ENCODE measurements around the gene DLK1.

DLK1 gene

DNA sequence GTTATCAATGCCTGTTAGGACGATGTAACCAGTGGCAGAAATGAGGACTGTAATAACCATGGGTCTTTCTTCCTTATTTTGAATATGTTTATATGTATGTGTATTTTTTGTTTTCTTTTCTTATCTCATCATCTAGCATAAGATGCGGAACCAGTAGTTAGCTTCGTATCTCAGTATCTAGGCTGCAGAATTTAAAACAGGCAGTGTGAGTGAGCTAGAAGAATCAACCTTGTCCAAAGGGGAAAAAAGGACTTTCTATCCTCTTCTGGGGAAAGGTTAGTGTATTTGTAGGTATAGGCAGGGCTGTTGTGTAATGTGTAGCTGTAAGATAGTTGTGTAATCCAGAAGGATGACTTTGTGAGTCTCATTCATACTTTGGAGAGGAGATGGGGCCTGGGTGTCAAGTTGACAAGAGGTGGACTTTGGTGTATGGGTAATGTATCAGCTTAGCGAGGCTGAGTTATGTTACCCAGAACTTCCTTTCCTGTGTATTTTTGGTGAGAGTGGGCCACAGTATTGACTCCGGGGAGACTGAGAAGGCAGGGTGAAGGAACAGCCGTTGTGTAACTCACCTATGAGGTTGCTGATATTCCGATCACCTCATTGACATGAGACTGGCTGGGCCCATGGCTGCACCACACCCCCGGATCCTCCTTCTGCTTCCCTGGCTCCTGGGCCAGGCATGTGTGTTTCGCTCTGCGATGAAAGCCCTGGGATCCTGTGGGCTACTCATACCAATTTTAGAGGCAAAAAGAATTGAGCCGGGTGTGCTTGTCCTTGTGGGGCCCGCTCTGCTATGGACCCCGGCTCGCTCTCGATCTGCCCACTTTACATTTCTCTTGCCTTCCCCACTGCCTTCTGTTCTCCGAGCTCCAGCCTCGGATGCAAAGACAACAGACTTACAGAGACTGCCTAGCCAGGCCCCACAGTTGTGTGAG is 24.3 kb downstream of the DLK1 start:
- DNase-seq (ENCODE audit: low read depth in 1 of 2, low spot score in 1 of 2): no peak

- DNase-seq (ENCODE audit: low read depth in 1 of 2, low spot score in 1 of 2): no peak
Observed at GRCh38 chr14:100754020-100754419, 27.3 kb downstream of the DLK1 start.

GRCh38 chr14:100755649-100756048 is 29.0 kb downstream of the DLK1 start:
- DNase-seq (ENCODE audit: low read depth in 1 of 2, low spot score in 1 of 2): no peak

- no peak for DNase-seq (ENCODE audit: low read depth in 1 of 2, low spot score in 1 of 2)
Observed at GRCh38 chr14:100761481-100761880, 34.8 kb downstream of the DLK1 start.

DNA sequence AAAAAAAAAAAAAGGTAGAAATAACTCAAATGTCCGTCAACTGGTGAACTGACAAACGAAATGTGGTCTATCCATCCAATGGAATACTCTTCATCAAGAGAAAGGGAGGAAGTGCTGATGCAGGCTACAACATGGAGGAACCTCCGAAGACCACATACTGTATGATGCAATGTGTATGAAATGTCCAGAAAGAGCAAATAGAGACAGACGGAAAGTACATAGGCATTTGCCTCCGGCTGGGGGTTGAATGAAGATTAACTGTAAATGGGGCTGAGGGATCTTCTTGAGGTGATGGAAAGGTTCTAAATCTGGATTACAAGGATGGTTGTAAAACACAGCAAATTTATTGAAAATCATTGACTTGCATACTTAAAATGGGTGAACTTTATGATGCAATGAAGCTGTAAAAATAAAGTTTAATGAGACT is 35.4 kb downstream of the DLK1 start:
- no peak for DNase-seq (ENCODE audit: low read depth in 1 of 2, low spot score in 1 of 2)

DNA sequence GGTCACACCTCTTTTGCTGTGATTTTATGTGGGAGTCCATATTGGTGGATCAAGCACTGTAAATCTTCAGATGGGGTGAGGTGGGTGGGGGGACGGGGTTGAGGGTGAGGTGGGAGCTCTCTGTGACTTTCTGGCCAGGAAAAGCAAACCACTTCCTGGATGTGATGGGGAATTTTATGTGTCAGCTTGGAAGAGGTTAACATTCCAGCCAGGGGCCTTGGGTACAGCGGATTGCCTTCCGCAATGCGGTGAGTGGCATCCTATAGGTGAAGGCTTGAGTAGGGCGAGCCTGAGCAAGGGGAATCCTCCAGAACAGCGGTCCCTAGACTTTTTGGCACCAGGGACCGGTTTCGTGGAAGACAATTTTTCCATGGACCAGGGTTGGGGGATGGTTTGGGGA is 36.2 kb downstream of the DLK1 start:
- no peak for DNase-seq (ENCODE audit: low read depth in 1 of 2, low spot score in 1 of 2)

DNA sequence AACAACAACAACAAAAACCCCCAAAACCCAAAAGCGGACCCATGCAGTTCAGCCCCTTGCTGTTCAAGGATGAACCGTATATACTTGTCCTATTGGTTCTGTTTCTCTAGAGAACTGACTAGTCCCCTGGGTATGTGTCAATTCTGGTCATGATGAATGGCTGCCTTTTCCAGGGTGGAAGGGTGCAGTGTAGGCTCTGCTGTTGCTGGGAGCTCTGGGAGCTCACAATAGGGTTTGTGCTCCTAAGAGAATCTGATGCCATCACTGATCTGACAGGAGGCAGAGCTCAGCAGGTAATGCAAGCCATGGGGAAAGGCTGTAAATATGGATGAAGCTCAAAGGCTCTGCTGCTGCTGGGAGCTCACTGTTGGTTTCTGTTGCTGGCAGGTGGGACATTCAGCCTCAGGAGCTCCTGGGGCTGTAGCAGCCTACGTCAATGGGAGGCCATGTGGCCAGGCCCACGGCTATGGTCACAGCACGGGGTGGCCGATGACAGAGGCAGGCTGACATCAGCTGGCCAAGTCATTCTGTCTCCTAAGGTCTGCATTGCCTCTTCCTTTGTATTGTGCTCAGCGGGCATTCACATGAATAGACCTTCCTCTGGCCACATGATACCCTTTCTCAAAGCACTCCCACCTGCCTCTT is 37.9 kb downstream of the DLK1 start:
- no peak for DNase-seq (ENCODE audit: low read depth in 1 of 2, low spot score in 1 of 2)

- no peak for DNase-seq (ENCODE audit: low read depth in 1 of 2, low spot score in 1 of 2)
Observed at GRCh38 chr14:100765296-100765695, 38.6 kb downstream of the DLK1 start.

DNA sequence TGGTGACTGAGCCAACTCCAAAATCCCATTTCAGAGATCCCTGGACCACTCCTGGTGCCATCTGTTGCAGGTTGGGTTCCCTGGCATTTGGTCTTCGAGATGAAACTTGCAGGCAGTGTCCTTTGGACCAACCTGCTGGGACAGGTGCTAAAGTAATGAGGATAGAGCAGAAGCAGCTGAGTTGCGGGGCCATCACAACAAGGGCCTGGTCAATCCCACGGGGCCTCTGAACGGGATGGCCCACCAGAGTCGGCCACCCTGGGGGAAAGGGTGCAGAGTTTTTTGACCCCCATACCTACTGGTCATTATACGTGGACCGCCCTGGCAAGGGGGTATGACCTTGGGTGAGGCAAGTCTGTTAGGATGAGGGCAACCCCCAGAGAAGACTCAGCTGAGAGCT is 39.3 kb downstream of the DLK1 start:
- DNase-seq (ENCODE audit: low read depth in 1 of 2, low spot score in 1 of 2): no peak

DNA sequence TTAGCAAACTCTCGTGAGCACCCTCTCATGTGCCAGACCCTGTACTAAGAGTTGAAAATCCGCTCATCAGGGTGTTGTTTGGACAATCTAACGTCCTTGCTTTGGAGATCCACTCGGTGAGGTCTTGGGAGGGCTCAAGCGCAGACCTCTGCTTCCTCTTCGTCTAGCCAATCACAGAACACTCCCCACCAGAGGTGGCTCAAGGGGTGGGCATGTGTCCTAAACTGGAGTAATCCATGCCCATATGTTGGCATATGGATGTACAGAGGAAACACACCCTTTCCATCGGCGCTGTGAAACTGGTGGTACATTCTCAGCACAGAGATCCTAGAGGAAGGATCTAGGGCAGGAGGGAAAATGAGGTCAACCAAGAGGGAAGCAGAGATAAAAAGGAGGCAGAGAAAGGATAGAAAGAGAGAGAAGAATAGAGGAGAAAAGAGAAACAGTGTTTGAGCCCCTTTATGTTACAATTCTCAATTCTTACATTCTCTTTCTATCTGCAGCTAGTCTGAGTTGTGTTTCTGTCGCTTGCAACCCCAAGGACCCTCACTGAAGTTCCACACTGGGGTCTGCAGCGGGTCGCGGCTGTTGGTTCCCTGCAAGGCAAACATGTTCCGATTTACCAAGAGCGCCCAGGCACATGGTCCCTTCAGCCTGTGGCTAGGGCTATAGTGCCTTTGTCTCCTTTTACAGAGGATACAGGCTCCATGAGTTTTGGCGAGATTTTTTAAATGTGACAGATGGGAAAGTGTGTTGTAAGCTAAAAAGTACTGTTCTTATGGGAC is 40.5 kb downstream of the DLK1 start:
- DNase-seq (ENCODE audit: low read depth in 1 of 2, low spot score in 1 of 2): no peak

- DNase-seq (ENCODE audit: low read depth in 1 of 2, low spot score in 1 of 2): no peak
Observed at GRCh38 chr14:100767788-100768536, 41.3 kb downstream of the DLK1 start.

DNA sequence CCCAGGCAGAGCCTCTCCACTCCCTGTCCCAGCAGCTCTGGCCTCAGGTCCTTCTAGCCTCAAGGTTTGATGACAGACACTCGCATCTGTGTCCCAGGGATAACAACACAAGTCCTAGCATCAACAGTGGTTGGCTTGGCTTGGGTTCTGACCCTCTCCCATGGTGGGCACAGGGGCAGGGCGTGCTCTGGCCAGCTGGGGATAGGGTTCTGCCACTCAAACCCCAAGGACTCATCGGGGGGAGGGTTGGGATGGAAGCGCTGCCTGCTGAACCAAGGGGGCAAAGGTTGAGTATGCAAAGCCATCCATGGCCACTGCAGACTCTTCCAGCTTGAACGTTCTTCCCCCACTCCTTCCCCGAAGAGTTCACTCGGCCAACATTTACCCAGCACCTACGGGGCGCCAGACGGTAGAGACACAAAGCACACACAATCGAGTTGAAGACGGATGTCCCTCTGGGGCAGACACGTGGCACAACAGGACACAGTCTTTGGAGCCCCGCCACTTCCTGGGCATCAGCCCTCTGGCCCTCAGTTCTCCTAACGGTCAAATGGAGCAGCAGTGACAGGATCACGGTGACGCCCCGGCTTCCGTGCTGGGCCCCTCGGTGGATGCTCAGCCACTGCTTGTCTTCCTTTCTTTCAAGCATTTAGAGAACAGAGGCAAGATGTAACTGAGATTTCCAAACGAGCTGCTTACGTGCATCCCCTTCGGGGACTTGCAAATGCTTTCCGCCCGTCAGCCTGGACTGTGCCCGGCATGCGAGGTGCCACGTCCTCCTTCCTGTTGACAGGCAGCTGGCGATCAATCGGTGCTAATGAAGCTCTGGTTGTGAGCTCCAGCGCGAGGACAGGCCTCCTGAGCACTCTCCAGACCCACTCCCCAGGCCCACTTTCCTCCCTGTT is 42.6 kb downstream of the DLK1 start:
- no peak for DNase-seq (ENCODE audit: low read depth in 1 of 2, low spot score in 1 of 2)

GRCh38 chr14:100770046-100770445 is 43.4 kb downstream of the DLK1 start:
- no peak for DNase-seq (ENCODE audit: low read depth in 1 of 2, low spot score in 1 of 2)

GRCh38 chr14:100770605-100771120 is 44.0 kb downstream of the DLK1 start:
- DNase-seq (ENCODE audit: low read depth in 1 of 2, low spot score in 1 of 2): no peak

DNA sequence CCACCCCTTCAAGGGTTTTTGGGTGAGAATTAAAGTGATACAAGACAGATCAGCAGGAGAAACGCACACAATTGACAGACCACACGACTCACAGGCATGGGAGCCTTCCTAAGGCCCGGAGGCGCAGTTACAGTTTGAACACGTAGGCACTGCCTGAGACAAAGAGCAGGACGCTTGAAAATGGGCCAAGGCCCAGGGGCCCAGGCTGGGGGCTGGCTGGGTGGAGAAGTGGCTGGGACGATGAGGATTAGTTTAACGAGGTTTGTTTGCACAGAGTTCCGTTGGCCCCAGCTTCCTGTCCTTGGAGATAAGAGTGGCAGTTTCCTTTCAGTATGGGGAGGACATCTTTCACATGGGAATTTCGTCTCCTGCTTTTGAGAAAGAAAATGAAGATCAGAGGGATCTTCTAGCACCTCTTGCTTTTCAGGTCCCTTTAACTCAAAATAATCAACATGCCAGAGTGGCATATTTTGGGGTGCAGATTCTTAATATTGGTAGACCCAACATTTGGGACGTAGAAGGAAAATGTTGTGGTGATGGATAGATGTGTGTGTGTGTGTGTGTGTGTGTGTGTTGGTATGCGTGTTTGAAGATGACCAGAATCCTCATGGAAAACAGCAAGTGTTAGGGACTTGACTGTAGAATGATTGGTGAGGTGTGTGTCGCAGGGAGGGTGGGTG is 44.6 kb downstream of the DLK1 start:
- DNase-seq (ENCODE audit: low read depth in 1 of 2, low spot score in 1 of 2): no peak

- DNase-seq (ENCODE audit: low read depth in 1 of 2, low spot score in 1 of 2): no peak
Observed at GRCh38 chr14:100772607-100773165, 46.0 kb downstream of the DLK1 start.

DNA sequence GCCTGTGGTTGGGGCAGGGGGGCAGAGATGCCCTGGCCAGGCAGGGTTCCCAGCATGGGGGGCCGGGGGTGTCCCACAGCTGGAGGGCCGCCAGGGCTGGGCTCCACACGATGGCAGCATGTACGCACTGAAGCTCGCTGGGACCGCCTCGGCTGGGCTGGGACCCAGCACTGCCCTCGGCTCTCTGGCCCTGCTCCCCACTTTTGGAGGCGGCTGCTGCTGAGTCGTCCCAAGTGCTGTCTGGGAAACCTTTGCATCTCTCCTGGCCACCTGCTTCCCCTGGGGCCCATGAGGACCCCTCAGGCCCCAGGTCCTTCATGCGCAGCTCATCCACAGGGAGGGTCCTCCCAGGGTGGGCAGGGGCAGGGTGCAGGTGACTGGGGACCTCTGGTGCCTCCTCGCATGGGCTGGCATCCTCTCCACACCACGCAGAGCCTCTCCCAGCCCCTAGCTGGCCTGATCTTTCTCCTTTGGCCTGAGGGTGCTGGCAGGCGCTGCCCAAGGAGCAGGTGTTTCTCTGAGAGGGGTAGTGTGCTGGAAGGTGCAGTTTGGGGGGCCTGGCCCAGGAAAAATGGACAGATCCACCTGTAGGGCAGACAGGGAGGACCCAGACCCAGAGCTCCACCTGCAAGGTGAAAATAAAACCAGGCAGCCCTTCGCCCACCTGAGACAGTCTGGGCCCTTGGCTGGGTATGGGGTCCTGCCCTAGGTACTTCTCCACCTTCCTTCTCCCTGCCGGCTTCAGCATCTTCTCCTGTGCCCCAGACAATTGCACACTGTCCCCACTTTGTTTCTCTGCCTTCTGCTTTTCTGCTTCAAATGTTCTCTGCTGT is 46.9 kb downstream of the DLK1 start:
- no peak for DNase-seq (ENCODE audit: low read depth in 1 of 2, low spot score in 1 of 2)

DNA sequence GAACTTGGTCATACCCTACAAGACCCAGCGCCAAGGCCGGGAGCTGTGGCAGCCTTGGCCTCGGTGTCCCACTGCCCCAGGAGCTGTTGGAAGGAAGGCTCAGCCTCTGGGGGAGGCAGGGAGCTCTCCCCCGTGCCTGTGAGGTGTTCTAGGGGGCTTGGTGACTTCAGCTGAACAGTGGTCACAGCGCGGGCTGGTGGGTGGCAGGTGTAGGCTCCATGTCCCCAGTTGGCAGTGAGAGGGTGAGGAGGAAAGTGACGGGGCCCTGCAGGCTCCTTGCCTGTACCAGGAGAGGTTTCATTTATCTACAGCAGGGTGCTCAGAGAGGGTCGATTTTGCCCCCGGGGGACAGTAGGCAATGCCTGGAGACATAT is 47.5 kb downstream of the DLK1 start:
- no peak for DNase-seq (ENCODE audit: low read depth in 1 of 2, low spot score in 1 of 2)

Measured in activated T-helper 1 cell treated with anti-CD3 and anti-CD28 coated beads, Interleukin-2, amount 50 U/mL, for 16 hours (primary cell).